ENCODE data around the gene MAML2. TPM values are rescaled to one million over a fixed set of nuclear protein-coding genes. Genes with fewer than 3 reads are reported as not detected.

The MAML2 gene
- total and polyA plus RNA-seq, 9 of the 15 experiments (the other 6 are each of a cell fraction or from before 2014, with no cell fraction given), result 0.79 to 6.8 (median 4.8) TPM

DNA sequence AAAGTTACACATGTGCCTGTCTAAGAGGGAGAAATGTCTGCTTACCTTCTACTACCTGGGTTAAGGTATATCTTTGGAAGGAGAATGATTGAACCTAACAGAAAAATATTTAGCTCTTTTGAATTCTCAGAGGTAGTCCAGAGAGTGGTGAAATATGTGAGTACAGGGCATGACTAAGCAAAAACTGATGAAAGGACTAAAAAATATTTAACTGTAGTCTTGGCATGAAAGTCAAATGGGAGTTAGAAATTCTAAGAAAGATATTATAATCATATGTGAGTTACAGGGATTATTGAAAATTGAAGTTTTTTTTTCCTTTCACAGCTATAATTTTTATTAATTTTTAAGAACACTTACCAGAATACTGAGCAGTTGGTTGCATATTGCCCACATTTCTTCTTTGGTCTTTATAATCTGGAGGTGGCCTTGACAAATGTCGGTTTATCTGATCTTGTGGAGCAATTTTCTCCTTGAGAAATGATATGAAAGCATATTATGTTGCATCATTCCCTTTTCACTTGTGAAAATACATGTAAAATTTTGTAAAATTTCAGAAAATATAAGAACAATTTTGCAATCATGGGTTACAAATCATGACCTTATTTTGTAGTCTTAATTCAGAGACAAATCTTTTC, 357.7 kb downstream of the MAML2 start:
- H2AFZ ChIP-seq (ENCODE audit: low read depth, low read length), result peak overlapping the region; percentile 51; the same call in 1 of the 2 replicates
- CTCF ChIA-PET (ENCODE audit: low intra/inter-chr PET ratio), result no interaction called here
- 0% methylated on average over 1 of the region's 1 CpG for WGBS (ENCODE audit: insufficient coverage, low coverage, missing lambda C conversion rate)
- TF ChIP-seq WHSC1 (IDR thresholded peaks at IDR 0.05; ENCODE audit: low read length), result no peak
- no peak for TF ChIP-seq ZZZ3 (IDR thresholded peaks at IDR 0.05)
- no peak for TF ChIP-seq DNMT1 (IDR thresholded peaks at IDR 0.05)
- TF ChIP-seq ILF3 (IDR thresholded peaks at IDR 0.05; ENCODE audit: borderline replicate concordance), result no peak
- TF ChIP-seq SMARCC2 (IDR thresholded peaks at IDR 0.05; ENCODE audit: low read depth), result peak; percentile 43
- TF ChIP-seq XRCC3 (IDR thresholded peaks at IDR 0.05), result no peak
- TF ChIP-seq CEBPB (tag; IDR thresholded peaks at IDR 0.05), result peak; percentile 87
- no peak for TF ChIP-seq SRSF7 (optimal IDR thresholded peaks at IDR 0.05; ENCODE audit: low read depth, low read length)
- no peak for TF ChIP-seq PCBP2 (IDR thresholded peaks at IDR 0.05; ENCODE audit: low read depth, low read length, poor library complexity, severe bottlenecking)
- TF ChIP-seq, protein P1, sequence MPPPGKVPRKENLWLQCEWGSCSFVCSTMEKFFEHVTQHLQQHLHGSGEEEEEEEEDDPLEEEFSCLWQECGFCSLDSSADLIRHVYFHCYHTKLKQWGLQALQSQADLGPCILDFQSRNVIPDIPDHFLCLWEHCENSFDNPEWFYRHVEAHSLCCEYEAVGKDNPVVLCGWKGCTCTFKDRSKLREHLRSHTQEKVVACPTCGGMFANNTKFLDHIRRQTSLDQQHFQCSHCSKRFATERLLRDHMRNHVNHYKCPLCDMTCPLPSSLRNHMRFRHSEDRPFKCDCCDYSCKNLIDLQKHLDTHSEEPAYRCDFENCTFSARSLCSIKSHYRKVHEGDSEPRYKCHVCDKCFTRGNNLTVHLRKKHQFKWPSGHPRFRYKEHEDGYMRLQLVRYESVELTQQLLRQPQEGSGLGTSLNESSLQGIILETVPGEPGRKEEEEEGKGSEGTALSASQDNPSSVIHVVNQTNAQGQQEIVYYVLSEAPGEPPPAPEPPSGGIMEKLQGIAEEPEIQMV (tag; conservative IDR thresholded peaks at IDR 0.05; ENCODE audit: low read depth), result no peak
- TF ChIP-seq ZNF134 (CRISPR knock-in tag; conservative IDR thresholded peaks at IDR 0.05), result no peak
- TF ChIP-seq, protein P2, sequence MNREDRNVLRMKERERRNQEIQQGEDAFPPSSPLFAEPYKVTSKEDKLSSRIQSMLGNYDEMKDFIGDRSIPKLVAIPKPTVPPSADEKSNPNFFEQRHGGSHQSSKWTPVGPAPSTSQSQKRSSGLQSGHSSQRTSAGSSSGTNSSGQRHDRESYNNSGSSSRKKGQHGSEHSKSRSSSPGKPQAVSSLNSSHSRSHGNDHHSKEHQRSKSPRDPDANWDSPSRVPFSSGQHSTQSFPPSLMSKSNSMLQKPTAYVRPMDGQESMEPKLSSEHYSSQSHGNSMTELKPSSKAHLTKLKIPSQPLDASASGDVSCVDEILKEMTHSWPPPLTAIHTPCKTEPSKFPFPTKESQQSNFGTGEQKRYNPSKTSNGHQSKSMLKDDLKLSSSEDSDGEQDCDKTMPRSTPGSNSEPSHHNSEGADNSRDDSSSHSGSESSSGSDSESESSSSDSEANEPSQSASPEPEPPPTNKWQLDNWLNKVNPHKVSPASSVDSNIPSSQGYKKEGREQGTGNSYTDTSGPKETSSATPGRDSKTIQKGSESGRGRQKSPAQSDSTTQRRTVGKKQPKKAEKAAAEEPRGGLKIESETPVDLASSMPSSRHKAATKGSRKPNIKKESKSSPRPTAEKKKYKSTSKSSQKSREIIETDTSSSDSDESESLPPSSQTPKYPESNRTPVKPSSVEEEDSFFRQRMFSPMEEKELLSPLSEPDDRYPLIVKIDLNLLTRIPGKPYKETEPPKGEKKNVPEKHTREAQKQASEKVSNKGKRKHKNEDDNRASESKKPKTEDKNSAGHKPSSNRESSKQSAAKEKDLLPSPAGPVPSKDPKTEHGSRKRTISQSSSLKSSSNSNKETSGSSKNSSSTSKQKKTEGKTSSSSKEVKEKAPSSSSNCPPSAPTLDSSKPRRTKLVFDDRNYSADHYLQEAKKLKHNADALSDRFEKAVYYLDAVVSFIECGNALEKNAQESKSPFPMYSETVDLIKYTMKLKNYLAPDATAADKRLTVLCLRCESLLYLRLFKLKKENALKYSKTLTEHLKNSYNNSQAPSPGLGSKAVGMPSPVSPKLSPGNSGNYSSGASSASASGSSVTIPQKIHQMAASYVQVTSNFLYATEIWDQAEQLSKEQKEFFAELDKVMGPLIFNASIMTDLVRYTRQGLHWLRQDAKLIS (CRISPR knock-in tag; IDR thresholded peaks at IDR 0.05), result no peak
- TF ChIP-seq CXXC5 (CRISPR knock-in tag; IDR thresholded peaks at IDR 0.05), result no peak

More for the DNA sequence above, 357.7 kb downstream of the MAML2 start:
- ATAC-seq (peak; percentile 73), DNase-seq (ENCODE audit: extremely low read depth in 1 of 4, low spot score in 3 of 4) (peak in 2 of 4 experiments; percentile 27), FAIRE-seq (peak; percentile 66)
- in situ Hi-C loops (cut with MboI) (no loop called here), intact Hi-C loops (cut with micrococcal nuclease) (no loop called here)
- POLR2A ChIA-PET, result interaction anchor here (0.5 to 1.0 kb wide), 5 partner anchors 32 to 918 kb away, joined by 3 read pairs; partner anchors contain the start of gene MTMR2
- H3K4me3 ChIP-seq, result no peak overlapping the region
- no peaks in the 10 kb centered on the region for H3K9me3 ChIP-seq (replicated peaks; ENCODE audit: control insufficient read depth, insufficient read depth, low read depth, low read length)
- no peak overlapping the region for H3K4me2 ChIP-seq (ENCODE audit: insufficient read depth, low read length)
- no peaks in the 10 kb centered on the region for H3K27me3 ChIP-seq (ENCODE audit: control insufficient read depth in 2 of 2, insufficient read depth in 2 of 2, low read length in 2 of 2)
- H3K4me1 ChIP-seq (replicated peaks in 1 of 2; ENCODE audit: control insufficient read depth in 2 of 2, insufficient read depth in 2 of 2, low read length in 2 of 2), result peaks cover 0 to 17% of the 10 kb centered on the region in 2 experiments; a peak in 2 of 5 replicates
- 0 out of 3 replicates have a peak, but pooled peaks cover 2% of the 10 kb centered on the region for H3K36me3 ChIP-seq (ENCODE audit: control insufficient read depth, insufficient read depth, low read length)
- no peaks in the 10 kb centered on the region for H3K79me2 ChIP-seq (ENCODE audit: control insufficient read depth, insufficient read depth, low read length)
- H3K27ac ChIP-seq (ENCODE audit: extremely low read depth, low read depth, low read length), result peak overlapping the region; percentile 31; the same call in 2 of the 3 replicates
- H4K20me1 ChIP-seq (replicated peaks; ENCODE audit: control insufficient read depth, insufficient read depth, low read length), result no peaks in the 10 kb centered on the region
- H3K9me1 ChIP-seq (ENCODE audit: control insufficient read depth, insufficient read depth, low read length), result no peaks in the 10 kb centered on the region
- H3K9ac ChIP-seq (ENCODE audit: insufficient read depth in 1 of 2, low read depth in 2 of 2, low read length in 2 of 2), result no peak overlapping the region
- BruUV-seq (replicated peaks), result no TSS peak

Measured in K562 (cell line).